A673 (cell line): ENCODE data around the gene BCL2L1. TPM values are rescaled to one million over a fixed set of nuclear protein-coding genes. Genes with fewer than 3 reads are reported as not detected.

Experiments used
- BruUV-seq: library from RNA; stranded (reverse); fragments of 400-500 nt; replicated peaks from 2 replicates; lab custom pipeline; 2021; lab: Mats Ljungman, UMichigan
- CTCF ChIA-PET: fragments of 300-600 bp; sonication (Branson Sonifier 250); formaldehyde crosslinking; loops from one replicate; lab custom pipeline; 2022; ENCODE audit warnings: antibody characterized with exemption; lab: Charles Lee
- POLR2A ChIA-PET: fragments of 300-600 bp; sonication (Branson Sonifier 250); formaldehyde crosslinking; loops from one replicate; lab custom pipeline; 2022; ENCODE audit warnings: antibody characterized with exemption; ENCODE audit not compliant: low non-redundant PET; lab: Charles Lee
- DNase-seq: peaks from one replicate; pipeline ENCODE4 v3.0.0-alpha.2; 2015; ENCODE audit warnings: low spot score
- H3K27ac ChIP-seq: fragments of 200-600 bp; sonication (generic); 2 replicates; pipeline ENCODE4 v1.5.1; 2016; ENCODE audit warnings: mixed run types, low read depth, mild to moderate bottlenecking, mixed read lengths, antibody characterized with exemption, low read length; ENCODE audit not compliant: poor library complexity, severe bottlenecking
- H3K27me3 ChIP-seq: fragments of 200-600 bp; sonication (generic); replicated peaks from 2 replicates; pipeline ENCODE4 v1.6.1; 2017; ENCODE audit warnings: mixed run types, low read depth, mild to moderate bottlenecking, mixed read lengths, antibody characterized with exemption, low read length; ENCODE audit not compliant: insufficient read depth, poor library complexity
- H3K36me3 ChIP-seq: fragments of 200-600 bp; sonication (generic); 2 replicates; pipeline ENCODE4 v1.6.1; 2016; ENCODE audit warnings: mixed run types, mild to moderate bottlenecking, mixed read lengths, antibody characterized with exemption, low read length; ENCODE audit not compliant: insufficient read depth, poor library complexity, severe bottlenecking
- H3K4me1 ChIP-seq: fragments of 200-600 bp; sonication (generic); 2 replicates; pipeline ENCODE4 v1.6.1; 2017; ENCODE audit warnings: mixed run types, mild to moderate bottlenecking, mixed read lengths, antibody characterized with exemption, low read length; ENCODE audit not compliant: insufficient read depth, poor library complexity, severe bottlenecking
- H3K4me3 ChIP-seq: fragments of 200-600 bp; sonication (generic); 2 replicates; pipeline ENCODE4 v1.5.1; 2016; ENCODE audit warnings: low read depth, mixed run types, mild to moderate bottlenecking, mixed read lengths, low read length; ENCODE audit not compliant: poor library complexity, severe bottlenecking
- H3K9me3 ChIP-seq: fragments of 200-600 bp; sonication (generic); 2 replicates; pipeline ENCODE4 v1.6.1; 2016; ENCODE audit warnings: mixed run types, low read depth, mild to moderate bottlenecking, mixed read lengths, antibody characterized with exemption, low read length; ENCODE audit not compliant: poor library complexity, severe bottlenecking
- CTCF ChIP-seq: fragments of 300-800, 200-600 bp; sonication (generic); conservative IDR thresholded peaks from 2 replicates; pipeline ENCODE4 v1.5.1; 2017; ENCODE audit warnings: low read depth, mild to moderate bottlenecking, antibody characterized with exemption, low read length, moderate library complexity, mixed read lengths
- EZH2 ChIP-seq: fragments of 200-600 bp; sonication (generic); IDR thresholded peaks from 2 replicates; pipeline ENCODE4 v1.6.1; 2017; ENCODE audit warnings: borderline replicate concordance, low read depth, mild to moderate bottlenecking, mixed read lengths, antibody characterized with exemption, low read length; ENCODE audit not compliant: poor library complexity, severe bottlenecking
- intact Hi-C: fragments of 100-400 bp; cut with micrococcal nuclease; formaldehyde crosslinking; loops from one replicate; pipeline ENCODE4 v1.10.0; 2022; ENCODE audit not compliant: unreplicated experiment
- total RNA-seq: library from RNA; stranded (reverse); gene quantifications from 2 replicates; pipeline ENCODE4 v1.2.3, GENCODE V29; 2021

Gene BCL2L1
- total RNA-seq, 1 experiment from 2014 or later: 47.8 TPM

GRCh38 chr20:31643522-31643921 is 79.1 kb downstream of the BCL2L1 start:
- ChIA-PET CTCF (no interaction called here), POLR2A (no interaction called here)
- no peak for DNase-seq
- no peaks in the 10 kb centered on the region for H3K9me3 ChIP-seq
- no peak overlapping the region for H3K27ac ChIP-seq
- no TSS peak for BruUV-seq
- peaks cover 17% of the 10 kb centered on the region for H3K4me1 ChIP-seq
- no peaks in the 10 kb centered on the region for H3K36me3 ChIP-seq
- H3K27me3 ChIP-seq: no peaks in the 10 kb centered on the region
- no peak for TF ChIP-seq EZH2
- no peak for TF ChIP-seq CTCF
- no peak overlapping the region for H3K4me3 ChIP-seq
- intact Hi-C loops: no loop called here

- no peak overlapping the region for H3K4me3 ChIP-seq
- H3K27me3 ChIP-seq: no peaks in the 10 kb centered on the region
- POLR2A ChIA-PET: no interaction called here
- H3K4me1 ChIP-seq: peaks cover 12% of the 10 kb centered on the region
- no TSS peak for BruUV-seq
- no peak for DNase-seq
- CTCF ChIA-PET: no interaction called here
- H3K36me3 ChIP-seq: no peaks in the 10 kb centered on the region
- TF ChIP-seq EZH2 (no peak), CTCF (no peak)
- no peak overlapping the region for H3K27ac ChIP-seq
- intact Hi-C loops: no loop called here
- no peaks in the 10 kb centered on the region for H3K9me3 ChIP-seq
Observed at GRCh38 chr20:31642837-31643236, 79.8 kb downstream of the BCL2L1 start.

- no peaks in the 10 kb centered on the region for H3K9me3 ChIP-seq
- DNase-seq: no peak
- no peak overlapping the region for H3K4me3 ChIP-seq
- no peak overlapping the region for H3K27ac ChIP-seq
- no TSS peak for BruUV-seq
- no peaks in the 10 kb centered on the region for H3K4me1 ChIP-seq
- H3K36me3 ChIP-seq: no peaks in the 10 kb centered on the region
- no peak for TF ChIP-seq CTCF
- TF ChIP-seq EZH2: no peak
- H3K27me3 ChIP-seq: no peaks in the 10 kb centered on the region
- CTCF ChIA-PET: interaction anchor here (0.7 to 1.2 kb wide), 3 partner anchors 9 to 26 kb away, joined by 3 to 5 read pairs (median 3); no protein-coding TSS in a partner anchor
- intact Hi-C loops: no loop called here
- POLR2A ChIA-PET: interaction anchor here (0.7 kb wide), 1 partner anchor 1554 kb away, joined by 8 read pairs; no protein-coding TSS in a partner anchor
Observed at GRCh38 chr20:31641391-31641790, 81.3 kb downstream of the BCL2L1 start.
